Chondrocyte (in vitro differentiated cells): Measurements from ENCODE around the gene NIBAN1. TPM values are rescaled to one million over a fixed set of nuclear protein-coding genes. Genes with fewer than 3 reads are reported as not detected.
"Not testable (repeated sequence)": the region's sequence is repeated elsewhere in the genome, so short reads cannot be mapped to it uniquely, and the experiment has no call there.

Experiments
- DNase-seq: peaks from one replicate; pipeline ENCODE4 v3.0.0; 2021; ENCODE audit warnings: mixed read lengths, low spot score
- H3K27ac Mint-ChIP-seq: one replicate; pipeline ENCODE4 v1.8.0; 2021; ENCODE audit warnings: mild to moderate bottlenecking, moderate library complexity, mixed read lengths; ENCODE audit not compliant: unreplicated experiment
- H3K27me3 Mint-ChIP-seq: 2 replicates; pipeline ENCODE4 v1.8.0; 2021; ENCODE audit warnings: low read depth, mixed read lengths
- H3K36me3 Mint-ChIP-seq: 2 replicates; pipeline ENCODE4 v1.8.0; 2021; ENCODE audit warnings: low read depth, mixed read lengths
- H3K4me1 Mint-ChIP-seq: 2 replicates; pipeline ENCODE4 v1.8.0; 2021; ENCODE audit warnings: low read depth, mild to moderate bottlenecking, mixed read lengths
- H3K4me3 Mint-ChIP-seq: one replicate; pipeline ENCODE4 v1.8.0; 2021; ENCODE audit warnings: mild to moderate bottlenecking, moderate library complexity, mixed read lengths; ENCODE audit not compliant: unreplicated experiment
- H3K9me3 Mint-ChIP-seq: 2 replicates; pipeline ENCODE4 v1.8.0; 2021; ENCODE audit warnings: low read depth, mixed read lengths
- total RNA-seq: library from RNA; stranded (reverse); gene quantifications from 3 replicates; pipeline ENCODE4 v1.2.1, GENCODE V29; 2021
- TF ChIP-seq, protein P1 (sequence below): fragments of 200-600 bp; sonication (generic); IDR thresholded peaks from 2 replicates; pipeline ENCODE4 v1.5.0; 2021; ENCODE audit warnings: antibody characterized with exemption, mild to moderate bottlenecking, moderate library complexity

The NIBAN1 gene
- total RNA-seq, 1 donor from 2014 or later, result 101 TPM

DNA sequence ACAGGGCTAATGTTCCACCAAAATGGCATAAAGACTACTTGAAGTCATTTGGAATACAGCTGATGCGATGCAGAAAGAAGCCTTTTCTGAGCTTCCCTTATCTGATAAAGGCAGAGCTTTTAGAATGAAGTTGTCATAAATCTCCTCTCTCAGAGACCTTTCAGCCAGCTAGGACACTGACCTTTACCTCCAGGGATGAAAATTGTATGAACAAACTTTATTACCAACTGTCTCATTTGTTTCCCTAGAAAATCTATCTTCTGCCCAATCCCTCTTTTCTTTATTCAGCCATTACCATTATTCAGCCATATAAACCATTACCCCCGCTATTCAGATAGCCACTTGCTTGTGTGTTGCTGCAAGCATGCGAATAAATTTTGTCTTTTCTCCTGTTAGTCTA is 41.3 kb upstream of the NIBAN1 start:
- Mint-ChIP-seq H3K27me3 (no peaks in the 10 kb centered on the region), H3K4me3 (no peak overlapping the region), H3K9me3 (no peaks in the 10 kb centered on the region), H3K4me1 (peaks cover 4% of the 10 kb centered on the region), H3K27ac (no peak overlapping the region), H3K36me3 (no peaks in the 10 kb centered on the region)
- DNase-seq, result no peak
- TF ChIP-seq, protein P1, sequence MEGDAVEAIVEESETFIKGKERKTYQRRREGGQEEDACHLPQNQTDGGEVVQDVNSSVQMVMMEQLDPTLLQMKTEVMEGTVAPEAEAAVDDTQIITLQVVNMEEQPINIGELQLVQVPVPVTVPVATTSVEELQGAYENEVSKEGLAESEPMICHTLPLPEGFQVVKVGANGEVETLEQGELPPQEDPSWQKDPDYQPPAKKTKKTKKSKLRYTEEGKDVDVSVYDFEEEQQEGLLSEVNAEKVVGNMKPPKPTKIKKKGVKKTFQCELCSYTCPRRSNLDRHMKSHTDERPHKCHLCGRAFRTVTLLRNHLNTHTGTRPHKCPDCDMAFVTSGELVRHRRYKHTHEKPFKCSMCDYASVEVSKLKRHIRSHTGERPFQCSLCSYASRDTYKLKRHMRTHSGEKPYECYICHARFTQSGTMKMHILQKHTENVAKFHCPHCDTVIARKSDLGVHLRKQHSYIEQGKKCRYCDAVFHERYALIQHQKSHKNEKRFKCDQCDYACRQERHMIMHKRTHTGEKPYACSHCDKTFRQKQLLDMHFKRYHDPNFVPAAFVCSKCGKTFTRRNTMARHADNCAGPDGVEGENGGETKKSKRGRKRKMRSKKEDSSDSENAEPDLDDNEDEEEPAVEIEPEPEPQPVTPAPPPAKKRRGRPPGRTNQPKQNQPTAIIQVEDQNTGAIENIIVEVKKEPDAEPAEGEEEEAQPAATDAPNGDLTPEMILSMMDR, result no peak

DNA sequence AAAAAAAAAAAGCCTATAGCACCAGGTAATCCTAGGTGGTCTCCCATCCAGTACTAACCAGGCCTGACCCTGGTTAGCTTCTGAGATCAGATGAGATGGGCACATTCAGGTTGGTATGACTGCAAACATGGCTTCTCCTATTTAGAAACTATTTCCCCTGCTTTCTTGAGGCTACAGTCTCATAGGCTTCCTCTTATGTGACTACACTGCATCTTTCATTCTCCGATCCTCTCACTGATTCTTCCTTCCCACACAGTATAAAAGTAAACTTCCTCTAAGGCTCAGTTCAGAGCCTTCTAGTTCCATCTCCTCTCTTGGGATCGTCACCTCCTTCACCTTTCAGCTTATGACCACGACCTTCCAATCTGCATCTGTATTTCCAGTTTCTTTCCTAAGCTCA is 40.6 kb upstream of the NIBAN1 start:
- H3K4me3 Mint-ChIP-seq, result no peak overlapping the region
- H3K27me3 Mint-ChIP-seq, result peaks cover 5% of the 10 kb centered on the region
- no peak for DNase-seq
- no peaks in the 10 kb centered on the region for H3K36me3 Mint-ChIP-seq
- no peaks in the 10 kb centered on the region for H3K9me3 Mint-ChIP-seq
- TF ChIP-seq, protein P1, result no peak
- H3K4me1 Mint-ChIP-seq, result peaks cover 4% of the 10 kb centered on the region
- no peak overlapping the region for H3K27ac Mint-ChIP-seq

DNA sequence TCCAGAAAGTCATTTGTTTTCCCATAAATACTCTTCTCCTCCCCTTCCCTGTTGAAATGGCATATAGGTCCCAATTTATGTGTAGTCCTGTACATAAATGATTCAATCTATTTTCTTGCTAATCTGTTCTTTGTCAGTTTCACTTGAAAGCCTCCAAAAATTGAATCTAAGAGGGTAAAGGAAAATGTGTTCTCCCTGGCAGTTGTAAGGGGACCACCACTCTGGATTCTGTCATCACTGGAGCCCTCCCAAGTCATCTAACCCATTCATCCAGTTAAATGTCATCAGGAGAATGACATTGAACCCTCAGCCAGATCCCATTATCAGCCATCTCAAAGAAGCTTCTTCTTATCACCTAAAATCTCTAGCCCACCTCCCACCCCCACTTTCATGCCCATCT is 36.1 kb upstream of the NIBAN1 start:
- H3K27ac Mint-ChIP-seq, result no peak overlapping the region
- DNase-seq, result no peak
- H3K9me3 Mint-ChIP-seq, result no peaks in the 10 kb centered on the region
- no peak overlapping the region for H3K4me3 Mint-ChIP-seq
- peaks cover 10% of the 10 kb centered on the region for H3K27me3 Mint-ChIP-seq
- no peaks in the 10 kb centered on the region for H3K36me3 Mint-ChIP-seq
- no peaks in the 10 kb centered on the region for H3K4me1 Mint-ChIP-seq
- TF ChIP-seq, protein P1, result no peak

DNA sequence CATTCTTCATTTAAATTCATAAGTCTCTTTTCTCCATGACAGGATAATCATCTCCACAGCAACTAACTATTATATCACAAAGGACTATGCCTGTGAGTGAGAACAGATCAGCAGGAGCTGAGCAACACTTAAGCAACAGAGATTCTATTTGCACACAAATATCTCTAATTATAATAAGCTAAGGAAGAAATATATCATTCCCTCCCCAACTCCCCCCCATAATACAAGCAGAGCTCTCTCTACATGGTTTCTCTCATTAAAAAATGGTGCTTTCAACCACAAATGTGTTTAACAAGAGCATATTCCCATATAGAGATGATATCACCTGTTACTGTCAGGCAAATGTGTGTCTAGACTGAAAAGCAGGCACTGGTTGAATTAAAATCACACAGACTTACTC is 34.5 kb upstream of the NIBAN1 start:
- TF ChIP-seq, protein P1, result no peak
- Mint-ChIP-seq H3K36me3 (no peaks in the 10 kb centered on the region), H3K4me1 (no peaks in the 10 kb centered on the region), H3K27ac (no peak overlapping the region), H3K4me3 (no peak overlapping the region), H3K27me3 (peaks cover 11% of the 10 kb centered on the region), H3K9me3 (no peaks in the 10 kb centered on the region)
- DNase-seq, result no peak

DNA sequence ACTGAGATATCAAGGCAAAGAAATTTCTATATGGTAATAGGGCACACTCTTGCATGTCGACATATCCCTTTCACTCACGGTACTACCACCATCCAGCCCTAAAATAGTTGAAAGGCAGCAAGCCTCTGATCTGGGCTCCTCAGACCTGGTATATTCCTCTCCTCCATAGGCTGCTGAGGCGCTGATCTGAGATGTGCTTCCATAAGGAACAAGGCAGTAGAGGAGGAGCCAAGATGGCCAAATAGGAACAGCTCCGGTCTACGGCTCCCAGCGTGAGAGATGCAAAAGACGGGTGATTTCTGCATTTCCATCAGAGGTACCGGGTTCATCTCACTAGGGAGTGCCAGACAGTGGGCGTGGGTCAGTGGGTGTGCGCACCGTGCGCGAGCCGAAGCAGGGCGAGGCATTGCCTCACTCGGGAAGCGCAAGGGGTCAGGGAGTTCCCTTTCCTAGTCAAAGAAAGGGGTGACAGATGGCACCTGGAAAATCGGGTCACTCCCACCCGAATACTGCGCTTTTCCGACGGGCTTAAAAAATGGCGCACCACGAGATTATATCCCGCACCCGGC is 27.1 kb upstream of the NIBAN1 start:
- H3K36me3 Mint-ChIP-seq, H3K4me3 Mint-ChIP-seq, H3K27ac Mint-ChIP-seq, DNase-seq, H3K9me3 Mint-ChIP-seq, H3K4me1 Mint-ChIP-seq: not testable (repeated sequence)
- peaks cover 13% of the 10 kb centered on the region for H3K27me3 Mint-ChIP-seq

DNA sequence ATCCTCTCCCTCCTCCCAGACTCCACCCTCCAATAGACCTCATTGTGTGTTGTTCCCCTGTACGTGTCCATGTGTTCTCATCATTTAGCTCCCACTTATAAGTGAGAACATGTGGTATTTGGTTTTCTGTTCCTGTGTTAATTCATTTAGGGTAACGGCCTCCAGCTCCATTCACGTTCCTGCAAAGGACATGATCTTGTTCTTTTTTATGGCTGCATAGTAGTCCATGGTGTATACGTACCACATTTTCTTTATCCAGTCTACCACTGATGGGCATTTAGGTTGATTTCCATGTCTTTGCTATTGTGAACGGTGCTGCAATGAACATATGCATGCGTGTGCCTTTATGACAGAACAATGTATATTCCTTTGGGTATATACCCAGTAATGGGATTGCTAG is 25.7 kb upstream of the NIBAN1 start:
- H3K9me3 Mint-ChIP-seq, result peaks cover 10% of the 10 kb centered on the region
- not testable (repeated sequence) for DNase-seq, H3K36me3 Mint-ChIP-seq, H3K4me1 Mint-ChIP-seq, H3K4me3 Mint-ChIP-seq, H3K27ac Mint-ChIP-seq
- peaks cover 14% of the 10 kb centered on the region for H3K27me3 Mint-ChIP-seq
